Gastroesophageal sphincter (tissue), 4 donors: ENCODE results near the gene SLC66A2. TPM values are rescaled to one million over a fixed set of nuclear protein-coding genes. Genes with fewer than 3 reads are reported as not detected.

Experiments
- ATAC-seq: fragments of 150-250 bp; one replicate; pipeline ENCODE4 v1.9.1; 2016; ENCODE audit warnings: mild to moderate bottlenecking, moderate library complexity
- H3K27ac ChIP-seq, 4 donors: fragments of 200-600 bp; sonication (generic) in 3 of 4; 1 replicate in 3 of 4; 2 replicates in 1 of 4; pipeline ENCODE4 v1.5.1; 2016 to 2019
- H3K27me3 ChIP-seq: fragments of 200-600 bp; sonication (generic); one replicate; pipeline ENCODE4 v1.5.1; 2019
- H3K36me3 ChIP-seq, 2 donors: fragments of 200-600 bp; sonication (generic); one replicate each; pipeline ENCODE4 v1.5.1; 2019; ENCODE audit warnings: control low read depth in 1 of 2
- H3K4me1 ChIP-seq, 3 donors: fragments of 200-600 bp; sonication (generic); 1 replicate in 2 of 3; 2 replicates in 1 of 3; pipeline ENCODE4 v1.5.1; 2016 to 2019; ENCODE audit warnings: control low read depth in 2 of 3
- H3K4me3 ChIP-seq, 2 donors: fragments of 200-600 bp; sonication (generic); one replicate each; pipeline ENCODE4 v1.5.1; 2019; ENCODE audit warnings: mild to moderate bottlenecking in 1 of 2, moderate library complexity in 1 of 2
- H3K9me3 ChIP-seq, 3 donors: fragments of 200-600 bp; sonication (generic); one replicate each; pipeline ENCODE4 v1.5.1; 2017 to 2019; ENCODE audit warnings: control low read depth in 2 of 3
- CTCF ChIP-seq, 4 experiments: fragments of 200-600 bp in 2 of 4; fragments of 450-650 bp in 2 of 4; sonication (generic) in 1 of 4; IDR thresholded peaks; one replicate each; pipeline ENCODE4 v1.5.1; 2017 to 2019; ENCODE audit warnings: antibody characterized with exemption in 4 of 4, mild to moderate bottlenecking in 2 of 4, moderate library complexity in 2 of 4
- EP300 ChIP-seq: sonication (generic); formaldehyde crosslinking; IDR thresholded peaks from one replicate; pipeline ENCODE4 v1.6.1; 2017; ENCODE audit warnings: antibody characterized with exemption, mild to moderate bottlenecking
- POLR2A ChIP-seq, 2 donors: fragments of 450-650 bp; IDR thresholded peaks; one replicate each; pipeline ENCODE4 v1.6.1; 2017; ENCODE audit warnings: antibody characterized with exemption in 2 of 2, mild to moderate bottlenecking in 2 of 2, moderate library complexity in 1 of 2
- POLR2AphosphoS5 ChIP-seq: sonication (generic); formaldehyde crosslinking; IDR thresholded peaks from one replicate; pipeline ENCODE4 v1.6.1; 2017; ENCODE audit warnings: antibody characterized with exemption
- WGBS, 2 donors: methylation state at CpG; one replicate each; pipeline ENCODE4 v1.1.5; 2018; ENCODE audit warnings: low coverage in 1 of 2; 5-methylcytosine and 5-hydroxymethylcytosine counted together
- total RNA-seq, 4 donors: library from RNA; depleted of rRNA; stranded (reverse); fragments of >200 nt; gene quantifications; one replicate each; pipeline ENCODE4 v1.1.0, GENCODE V29; 2016

Gene SLC66A2
- total RNA-seq, 4 donors from 2014 or later, result 32.2 to 42.6 (median 35.6) TPM

- TF ChIP-seq POLR2A (IDR thresholded peaks at IDR 0.05) (no peak), POLR2AphosphoS5 (no peak), CTCF (IDR thresholded peaks at IDR 0.05) (no peak), EP300 (no peak)
- no peak for ATAC-seq
- peaks cover 20% of the 10 kb centered on the region for H3K27me3 ChIP-seq
- no peaks in the 10 kb centered on the region for H3K9me3 ChIP-seq
- no peak overlapping the region for H3K27ac ChIP-seq
- WGBS, 2 donors, result 94 to 95% methylated on average over 1 to 2 of the region's 2 CpGs
- H3K4me3 ChIP-seq, result no peak overlapping the region
- peaks cover 0 to 4% (median 0%) of the 10 kb centered on the region in 3 donors for H3K4me1 ChIP-seq
- no peaks in the 10 kb centered on the region for H3K36me3 ChIP-seq
These were observed 7.5 kb upstream of the SLC66A2 start for GRCh38 chr18:79958981-79959380.

- no peak overlapping the region for H3K4me3 ChIP-seq
- ATAC-seq, result no peak
- peaks cover 9% of the 10 kb centered on the region for H3K27me3 ChIP-seq
- peaks cover 0 to 10% (median 3%) of the 10 kb centered on the region in 3 donors for H3K4me1 ChIP-seq
- no peak for TF ChIP-seq CTCF (IDR thresholded peaks at IDR 0.05)
- TF ChIP-seq POLR2AphosphoS5, result no peak
- TF ChIP-seq EP300, result no peak
- TF ChIP-seq POLR2A (IDR thresholded peaks at IDR 0.05), result no peak
- no peaks in the 10 kb centered on the region for H3K36me3 ChIP-seq
- H3K27ac ChIP-seq, result no peak overlapping the region
- H3K9me3 ChIP-seq, result no peaks in the 10 kb centered on the region
- 72 to 80% methylated on average over 1 to 2 of the region's 2 CpGs for WGBS, 2 donors
These were observed 4.8 kb upstream of the SLC66A2 start for GRCh38 chr18:79956276-79956675.

- Histone ChIP-seq H3K27me3 (peaks cover 2% of the 10 kb centered on the region), H3K36me3 (no peaks in the 10 kb centered on the region), H3K4me3 (no peak overlapping the region), H3K9me3 (no peaks in the 10 kb centered on the region), H3K4me1 (peaks cover 0 to 12% (median 3%) of the 10 kb centered on the region in 3 donors), H3K27ac (no peak overlapping the region)
- WGBS, 2 donors, result 80 to 82% methylated on average over 4 to 10 of the region's 12 CpGs
- no peak for ATAC-seq
- TF ChIP-seq CTCF (IDR thresholded peaks at IDR 0.05) (no peak), POLR2AphosphoS5 (no peak), EP300 (no peak), POLR2A (IDR thresholded peaks at IDR 0.05) (no peak)
These were observed 4.0 kb upstream of the SLC66A2 start for GRCh38 chr18:79955302-79956075.

- TF ChIP-seq POLR2AphosphoS5 (no peak), POLR2A (IDR thresholded peaks at IDR 0.05) (no peak), CTCF (IDR thresholded peaks at IDR 0.05) (no peak), EP300 (no peak)
- Histone ChIP-seq H3K9me3 (no peaks in the 10 kb centered on the region), H3K4me1 (peaks cover 0 to 19% (median 9%) of the 10 kb centered on the region in 3 donors), H3K27ac (no peak overlapping the region), H3K27me3 (no peaks in the 10 kb centered on the region), H3K4me3 (no peak overlapping the region), H3K36me3 (no peaks in the 10 kb centered on the region)
- 77% methylated on average over 5 of the region's 5 CpGs; no CpG with 5 or more reads in 1 of the 2 donors for WGBS, 2 donors
- no peak for ATAC-seq
These were observed 3.3 kb upstream of the SLC66A2 start for GRCh38 chr18:79954791-79955190.
